H9 (cell line): ENCODE results near the gene TMEM245. TPM values are rescaled to one million over a fixed set of nuclear protein-coding genes. Genes with fewer than 3 reads are reported as not detected.

ENCODE experiments used
- DNase-seq: peaks from one replicate; pipeline ENCODE4 v3.0.0-alpha.2; 2017
- H2AFZ ChIP-seq: one replicate; pipeline ENCODE4 v1.6.1; 2013; ENCODE audit warnings: mild to moderate bottlenecking, low read length, control low read depth, moderate library complexity
- H2AK5ac ChIP-seq: 2 replicates; pipeline ENCODE4 v1.6.1; 2013; ENCODE audit warnings: low read length, control low read depth, mixed read lengths; ENCODE audit not compliant: insufficient read length
- H2BK120ac ChIP-seq: one replicate; pipeline ENCODE4 v1.6.1; 2013; ENCODE audit warnings: low read depth, mild to moderate bottlenecking, low read length, control low read depth, inconsistent platforms; ENCODE audit not compliant: poor library complexity, severe bottlenecking
- H2BK12ac ChIP-seq: 2 replicates; pipeline ENCODE4 v1.6.1; 2013; ENCODE audit warnings: low read length, control low read depth, mixed read lengths, low read depth; ENCODE audit not compliant: insufficient read length
- H2BK15ac ChIP-seq: 2 replicates; pipeline ENCODE4 v1.6.1; 2013; ENCODE audit warnings: low read depth, low read length, control low read depth
- H2BK20ac ChIP-seq: one replicate; pipeline ENCODE4 v1.6.1; 2013; ENCODE audit warnings: low read depth, mild to moderate bottlenecking, low read length, control low read depth, inconsistent platforms; ENCODE audit not compliant: poor library complexity, severe bottlenecking
- H2BK5ac ChIP-seq: 2 replicates; pipeline ENCODE4 v1.6.1; 2013; ENCODE audit warnings: low read length, control low read depth, mixed read lengths; ENCODE audit not compliant: insufficient read length
- H3K14ac ChIP-seq: 2 replicates; pipeline ENCODE4 v1.6.1; 2013; ENCODE audit warnings: low read length, control low read depth; ENCODE audit not compliant: insufficient read depth
- H3K18ac ChIP-seq: 2 replicates; pipeline ENCODE4 v1.6.1; 2013; ENCODE audit warnings: low read depth, mild to moderate bottlenecking, mixed read lengths, low read length, control low read depth; ENCODE audit not compliant: insufficient read length
- H3K23ac ChIP-seq: 2 replicates; pipeline ENCODE4 v1.6.1; 2013; ENCODE audit warnings: low read length, control low read depth, mixed read lengths, low read depth; ENCODE audit not compliant: insufficient read length
- H3K23me2 ChIP-seq: 2 replicates; pipeline ENCODE4 v1.6.1; 2013; ENCODE audit warnings: low read depth, mild to moderate bottlenecking, mixed read lengths, low read length, control low read depth; ENCODE audit not compliant: insufficient read length, poor library complexity, severe bottlenecking
- H3K27ac ChIP-seq: 2 replicates; pipeline ENCODE4 v1.5.1; 2013; ENCODE audit warnings: low read length, control low read depth, mixed read lengths, low read depth; ENCODE audit not compliant: insufficient read length
- H3K27me3 ChIP-seq: 2 replicates; pipeline ENCODE4 v1.6.1; 2013; ENCODE audit warnings: low read length, control low read depth, inconsistent platforms; ENCODE audit not compliant: insufficient read depth
- H3K4ac ChIP-seq: 2 replicates; pipeline ENCODE4 v1.6.1; 2013; ENCODE audit warnings: low read depth, mild to moderate bottlenecking, control low read depth, inconsistent platforms, low read length, moderate library complexity
- H3K4me1 ChIP-seq: 2 replicates; pipeline ENCODE4 v1.6.1; 2013; ENCODE audit warnings: low read length, control low read depth, inconsistent platforms; ENCODE audit not compliant: insufficient read depth
- H3K4me2 ChIP-seq: 2 replicates; pipeline ENCODE4 v1.6.1; 2013; ENCODE audit warnings: low read length, control low read depth, mixed read lengths; ENCODE audit not compliant: insufficient read length, insufficient read depth
- H3K56ac ChIP-seq: 2 replicates; pipeline ENCODE4 v1.6.1; 2013; ENCODE audit warnings: low read depth, mild to moderate bottlenecking, mixed read lengths, low read length, control low read depth; ENCODE audit not compliant: insufficient read length
- H3K79me1 ChIP-seq: 2 replicates; pipeline ENCODE4 v1.6.1; 2013; ENCODE audit warnings: low read depth, mild to moderate bottlenecking, moderate library complexity, low read length, control low read depth, inconsistent platforms; ENCODE audit not compliant: insufficient read depth, poor library complexity, severe bottlenecking
- H3K79me2 ChIP-seq: 2 replicates; pipeline ENCODE4 v1.6.1; 2013; ENCODE audit warnings: low read length, control low read depth, inconsistent platforms; ENCODE audit not compliant: insufficient read depth
- H3K9ac ChIP-seq: 2 replicates; pipeline ENCODE4 v1.6.1; 2013; ENCODE audit warnings: low read length, control low read depth, mixed read lengths; ENCODE audit not compliant: insufficient read length; ENCODE audit errors: extremely low read depth
- H3K9me3 ChIP-seq: one replicate; pipeline ENCODE4 v1.6.1; 2013; ENCODE audit warnings: low read depth, low read length, inconsistent platforms; ENCODE audit not compliant: control insufficient read depth
- H3T11ph ChIP-seq: one replicate; pipeline ENCODE4 v1.6.1; 2013; ENCODE audit warnings: mild to moderate bottlenecking, low read length, control low read depth, inconsistent platforms
- H4K20me1 ChIP-seq: one replicate; pipeline ENCODE4 v1.6.1; 2013; ENCODE audit not compliant: control insufficient read depth, insufficient read length, insufficient read depth
- H4K5ac ChIP-seq: 2 replicates; pipeline ENCODE4 v1.6.1; 2013; ENCODE audit warnings: low read depth, mild to moderate bottlenecking, mixed read lengths, low read length, control low read depth; ENCODE audit not compliant: insufficient read length
- H4K8ac ChIP-seq: replicated peaks from 2 replicates; pipeline ENCODE4 v1.6.1; 2013; ENCODE audit warnings: low read length, control low read depth, mixed read lengths, low read depth; ENCODE audit not compliant: insufficient read length
- H4K91ac ChIP-seq: 2 replicates; pipeline ENCODE4 v1.6.1; 2013; ENCODE audit warnings: low read depth, mild to moderate bottlenecking, moderate library complexity, mixed read lengths, low read length, control low read depth; ENCODE audit not compliant: insufficient read length
- H3K27ac Mint-ChIP-seq, 3 experiments: 2 replicates in 2 of 3; 3 replicates in 1 of 3; pipeline ENCODE4 v1.8.0; 2020 to 2021; ENCODE audit warnings: mixed read lengths in 3 of 3, mild to moderate bottlenecking in 1 of 3, moderate library complexity in 1 of 3
- H3K27me3 Mint-ChIP-seq: 2 replicates; pipeline ENCODE4 v1.8.0; 2021; ENCODE audit warnings: low read depth, mild to moderate bottlenecking, moderate library complexity, mixed read lengths
- H3K36me3 Mint-ChIP-seq, 3 experiments: 2 replicates in 2 of 3; 3 replicates in 1 of 3; pipeline ENCODE4 v1.8.0; 2020 to 2021; ENCODE audit warnings: low read depth in 3 of 3, mixed read lengths in 3 of 3; ENCODE audit not compliant: insufficient read depth in 1 of 3
- H3K4me1 Mint-ChIP-seq, 2 experiments: 2 replicates each; pipeline ENCODE4 v1.8.0; 2020; ENCODE audit warnings: mixed read lengths in 2 of 2
- H3K4me3 Mint-ChIP-seq, 2 experiments: 2 replicates in 1 of 2; 3 replicates in 1 of 2; pipeline ENCODE4 v1.8.0; 2020 to 2021; ENCODE audit warnings: mild to moderate bottlenecking in 2 of 2, mixed read lengths in 2 of 2, moderate library complexity in 1 of 2
- H3K9me3 Mint-ChIP-seq, 2 experiments: 2 replicates in 1 of 2; 3 replicates in 1 of 2; pipeline ENCODE4 v1.8.0; 2020; ENCODE audit warnings: mild to moderate bottlenecking in 2 of 2, mixed read lengths in 2 of 2, moderate library complexity in 1 of 2
- total RNA-seq: library from RNA; stranded (reverse); gene quantifications from 2 replicates; pipeline ENCODE4 v1.2.1, GENCODE V29; 2021
- TF ChIP-seq, protein P1 (sequence below): fragments of 200-600 bp; sonication (generic); conservative IDR thresholded peaks from 3 replicates; pipeline ENCODE4 v1.8.0; 2021; ENCODE audit warnings: antibody characterized with exemption, mild to moderate bottlenecking

The TMEM245 gene
- total RNA-seq, 1 experiment from 2014 or later = 37.9 TPM

DNA sequence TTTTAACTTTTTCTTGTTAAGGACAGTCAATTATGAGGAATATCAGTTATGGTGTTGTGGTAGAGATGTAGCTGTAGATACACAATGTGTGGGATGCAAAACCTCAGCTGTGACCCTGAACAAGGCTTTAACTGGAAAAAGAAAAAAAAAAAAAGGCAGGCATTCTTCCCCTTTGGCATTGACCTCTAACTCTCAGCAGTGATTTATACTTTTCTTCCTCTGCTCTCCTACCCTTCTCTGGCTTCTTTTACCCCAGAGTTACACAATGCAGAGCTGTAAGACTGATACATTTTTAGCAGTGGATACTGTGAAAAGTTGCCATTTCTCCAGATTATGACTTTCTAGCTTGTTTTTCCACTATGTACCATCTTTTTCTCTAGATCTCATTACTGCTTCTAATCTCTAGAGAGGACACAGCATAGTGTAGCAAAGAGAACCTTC is 108.5 kb downstream of the TMEM245 start:
- H3K4ac ChIP-seq = no peak overlapping the region
- no peak overlapping the region for H2BK5ac ChIP-seq
- H3K4me3 Mint-ChIP-seq = peak overlapping the region; percentile 93 to 94; a peak in 3 of 5 replicates
- no peak overlapping the region for H4K8ac ChIP-seq
- no peak overlapping the region for H3K4me2 ChIP-seq
- H3K9me3 Mint-ChIP-seq = no peaks in the 10 kb centered on the region; a peak in 2 of 5 replicates
- no peak overlapping the region for H2BK12ac ChIP-seq
- H3K9me3 ChIP-seq = no peaks in the 10 kb centered on the region
- no peak overlapping the region for H4K91ac ChIP-seq
- no peak overlapping the region for H2BK120ac ChIP-seq
- H3K14ac ChIP-seq = no peak overlapping the region
- H3K36me3 Mint-ChIP-seq = peaks cover 0 to 6% (median 2%) of the 10 kb centered on the region in 3 experiments; a peak in 4 of 7 replicates
- H3K23ac ChIP-seq = no peak overlapping the region
- H3K27me3 ChIP-seq = no peaks in the 10 kb centered on the region; the same call in 1 of the 2 replicates
- H3K9ac ChIP-seq = no peak overlapping the region
- no peaks in the 10 kb centered on the region for H3K4me1 ChIP-seq
- H3K4me1 Mint-ChIP-seq = peaks cover 19 to 33% of the 10 kb centered on the region in 2 experiments
- H3K18ac ChIP-seq = no peak overlapping the region
- H3K79me2 ChIP-seq = peaks cover 1% of the 10 kb centered on the region; the same call in 1 of the 2 replicates
- no peak overlapping the region for H3K56ac ChIP-seq
- peaks cover 12% of the 10 kb centered on the region for H3K23me2 ChIP-seq
- H3K27ac ChIP-seq = no peak overlapping the region
- H4K20me1 ChIP-seq = no peaks in the 10 kb centered on the region
- no peak overlapping the region for H2BK20ac ChIP-seq
- TF ChIP-seq, protein P1, sequence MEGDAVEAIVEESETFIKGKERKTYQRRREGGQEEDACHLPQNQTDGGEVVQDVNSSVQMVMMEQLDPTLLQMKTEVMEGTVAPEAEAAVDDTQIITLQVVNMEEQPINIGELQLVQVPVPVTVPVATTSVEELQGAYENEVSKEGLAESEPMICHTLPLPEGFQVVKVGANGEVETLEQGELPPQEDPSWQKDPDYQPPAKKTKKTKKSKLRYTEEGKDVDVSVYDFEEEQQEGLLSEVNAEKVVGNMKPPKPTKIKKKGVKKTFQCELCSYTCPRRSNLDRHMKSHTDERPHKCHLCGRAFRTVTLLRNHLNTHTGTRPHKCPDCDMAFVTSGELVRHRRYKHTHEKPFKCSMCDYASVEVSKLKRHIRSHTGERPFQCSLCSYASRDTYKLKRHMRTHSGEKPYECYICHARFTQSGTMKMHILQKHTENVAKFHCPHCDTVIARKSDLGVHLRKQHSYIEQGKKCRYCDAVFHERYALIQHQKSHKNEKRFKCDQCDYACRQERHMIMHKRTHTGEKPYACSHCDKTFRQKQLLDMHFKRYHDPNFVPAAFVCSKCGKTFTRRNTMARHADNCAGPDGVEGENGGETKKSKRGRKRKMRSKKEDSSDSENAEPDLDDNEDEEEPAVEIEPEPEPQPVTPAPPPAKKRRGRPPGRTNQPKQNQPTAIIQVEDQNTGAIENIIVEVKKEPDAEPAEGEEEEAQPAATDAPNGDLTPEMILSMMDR = no peak
- H3K27me3 Mint-ChIP-seq = peaks cover 11% of the 10 kb centered on the region
- H2AFZ ChIP-seq = no peak overlapping the region
- no peak overlapping the region for H3T11ph ChIP-seq
- H3K79me1 ChIP-seq = peaks cover 3% of the 10 kb centered on the region
- H4K5ac ChIP-seq = no peak overlapping the region
- no peak overlapping the region for H3K27ac Mint-ChIP-seq
- DNase-seq = no peak
- H2AK5ac ChIP-seq = no peak overlapping the region
- H2BK15ac ChIP-seq = no peak overlapping the region
